Liver (tissue), 9 donors: Measurements from ENCODE around the gene ALG1. TPM values are rescaled to one million over a fixed set of nuclear protein-coding genes. Genes with fewer than 3 reads are reported as not detected.

ENCODE experiments used
- DNase-seq: peaks from one replicate; pipeline ENCODE4 v3.0.0-alpha.2; 2017; ENCODE audit warnings: low spot score
- H3K27ac ChIP-seq, 2 donors: one replicate each; pipeline ENCODE4 v1.7.0; 2013; ENCODE audit warnings: inconsistent platforms in 2 of 2, low read length in 2 of 2, control low read depth in 1 of 2, low read depth in 1 of 2, mild to moderate bottlenecking in 1 of 2
- H3K27me3 ChIP-seq, 4 donors: one replicate each; pipeline versions ENCODE4 v1.6.1 to v1.7.0; 2013; ENCODE audit warnings: low read length in 3 of 4, inconsistent platforms in 1 of 4, mild to moderate bottlenecking in 1 of 4, moderate library complexity in 1 of 4; ENCODE audit not compliant: control insufficient read depth in 4 of 4, insufficient read depth in 4 of 4
- H3K36me3 ChIP-seq, 4 donors: one replicate each; pipeline versions ENCODE4 v1.6.1 to v1.7.0; 2013; ENCODE audit warnings: low read length in 3 of 4, mild to moderate bottlenecking in 3 of 4, low read depth in 1 of 4, moderate library complexity in 1 of 4; ENCODE audit not compliant: control insufficient read depth in 4 of 4, insufficient read depth in 3 of 4
- H3K4me1 ChIP-seq, 4 donors: one replicate each; pipeline versions ENCODE4 v1.6.1 to v1.7.0; 2013; ENCODE audit warnings: low read length in 3 of 4, mild to moderate bottlenecking in 3 of 4, moderate library complexity in 1 of 4; ENCODE audit not compliant: control insufficient read depth in 4 of 4, insufficient read depth in 4 of 4
- H3K4me3 ChIP-seq, 3 donors: one replicate each; pipeline versions ENCODE4 v1.6.1 to v1.7.0; 2013; ENCODE audit warnings: low read length in 3 of 3, control low read depth in 1 of 3, low read depth in 1 of 3, mild to moderate bottlenecking in 1 of 3
- H3K9ac ChIP-seq, 2 donors: one replicate each; pipeline ENCODE4 v1.7.0; 2013; ENCODE audit warnings: low read length in 2 of 2, mild to moderate bottlenecking in 2 of 2, moderate library complexity in 2 of 2, control low read depth in 1 of 2, low read depth in 1 of 2
- H3K9me3 ChIP-seq, 4 donors: one replicate each; pipeline versions ENCODE4 v1.6.1 to v1.7.0; 2013; ENCODE audit warnings: low read length in 3 of 4; ENCODE audit not compliant: control insufficient read depth in 4 of 4
- ATF3 ChIP-seq: IDR thresholded peaks from 2 replicates; pipeline ENCODE4 v1.6.1; 2016; ENCODE audit warnings: antibody characterized with exemption
- CTCF ChIP-seq: fragments of 150-350 bp; IDR thresholded peaks from 2 replicates; pipeline ENCODE4 v1.5.1; 2017; ENCODE audit warnings: improper control_type of control experiment, low read depth, low read length; ENCODE audit not compliant: missing input control
- EGR1 ChIP-seq, 2 donors: IDR thresholded peaks; 2 replicates each; pipeline ENCODE4 v1.6.1; 2016 to 2018; ENCODE audit warnings: antibody characterized with exemption in 2 of 2, low read depth in 2 of 2
- FOXA1 ChIP-seq: IDR thresholded peaks from 2 replicates; pipeline ENCODE4 v1.6.1; 2016; ENCODE audit warnings: antibody characterized with exemption
- FOXA2 ChIP-seq: IDR thresholded peaks from 2 replicates; pipeline ENCODE4 v1.6.1; 2016; ENCODE audit warnings: antibody characterized with exemption
- GABPA ChIP-seq, 2 donors: IDR thresholded peaks in 1 of 2; conservative IDR thresholded peaks in 1 of 2; 2 replicates each; pipeline ENCODE4 v1.6.1; 2016; ENCODE audit warnings: antibody characterized with exemption in 2 of 2, mild to moderate bottlenecking in 1 of 2, moderate library complexity in 1 of 2
- HNF4A ChIP-seq, 2 donors: conservative IDR thresholded peaks; 2 replicates each; pipeline ENCODE4 v1.6.1; 2016; ENCODE audit warnings: antibody characterized with exemption in 2 of 2, mild to moderate bottlenecking in 2 of 2
- HNF4G ChIP-seq: IDR thresholded peaks from 2 replicates; pipeline ENCODE4 v1.6.1; 2016; ENCODE audit warnings: antibody characterized with exemption
- JUND ChIP-seq, 2 donors: IDR thresholded peaks; 2 replicates each; pipeline ENCODE4 v1.6.1; 2016; ENCODE audit warnings: antibody characterized with exemption in 2 of 2
- MAX ChIP-seq: IDR thresholded peaks from 2 replicates; pipeline ENCODE4 v1.6.1; 2016; ENCODE audit warnings: antibody characterized with exemption
- NR2F2 ChIP-seq: IDR thresholded peaks from 2 replicates; pipeline ENCODE4 v1.6.1; 2016; ENCODE audit warnings: antibody characterized with exemption
- RAD21 ChIP-seq, 2 donors: IDR thresholded peaks; 2 replicates each; pipeline ENCODE4 v1.6.1; 2016; ENCODE audit warnings: antibody characterized with exemption in 2 of 2, mild to moderate bottlenecking in 2 of 2
- REST ChIP-seq: IDR thresholded peaks from 2 replicates; pipeline ENCODE4 v1.6.1; 2016; ENCODE audit warnings: antibody characterized with exemption, mild to moderate bottlenecking
- RXRA ChIP-seq, 2 donors: IDR thresholded peaks; 2 replicates each; pipeline ENCODE4 v1.6.1; 2017 to 2018; ENCODE audit warnings: antibody characterized with exemption in 2 of 2, mild to moderate bottlenecking in 1 of 2
- SP1 ChIP-seq: IDR thresholded peaks from 2 replicates; pipeline ENCODE4 v1.6.1; 2018; ENCODE audit warnings: antibody characterized with exemption, mild to moderate bottlenecking
- TAF1 ChIP-seq: conservative IDR thresholded peaks from 2 replicates; pipeline ENCODE4 v1.6.1; 2016; ENCODE audit warnings: antibody characterized with exemption, mild to moderate bottlenecking
- YY1 ChIP-seq: IDR thresholded peaks from 2 replicates; pipeline ENCODE4 v1.6.1; 2016; ENCODE audit warnings: antibody characterized with exemption, mild to moderate bottlenecking
- ZBTB33 ChIP-seq: IDR thresholded peaks from 2 replicates; pipeline ENCODE4 v1.6.1; 2016; ENCODE audit warnings: antibody characterized with exemption
- WGBS: extraction: QIAGEN DNeasy Blood & Tissue Kit; methylation state at CpG from one replicate; pipeline ENCODE4 v1.1.7; 2013; 5-methylcytosine and 5-hydroxymethylcytosine counted together
- polyA plus RNA-seq, 2 donors: library from polyadenylated mRNA; stranded (reverse) in 1 of 2; unstranded in 1 of 2; fragments of 200-250 nt in 1 of 2; fragments of >200 nt in 1 of 2; fragmentation: Nextera tagmentation in 1 of 2; extraction: Ambion mirVana in 1 of 2; gene quantifications; one replicate each; pipeline versions ENCODE4 v1.2.1 to v1.2.3, GENCODE V29; 2013 to 2015
- total RNA-seq, 2 donors: library from RNA; depleted of rRNA; stranded (reverse); fragments of >200 nt; gene quantifications; one replicate each; pipeline ENCODE4 v1.2.3, GENCODE V29; 2014
- donor health status: healthy.
- donor health status: healthy.
- donor health status: healthy.
- donor health status: healthy.
- donor health status: healthy.

Gene ALG1
- total and polyA plus RNA-seq, 4 donors: 18.9 to 25.4 (median 20.6) TPM

GRCh38 chr16:5075637-5076036 lies 4.0 kb downstream of the ALG1 start:
- no peak for DNase-seq
- no peak overlapping the region for H3K4me3 ChIP-seq
- H3K27me3 ChIP-seq: no peaks in the 10 kb centered on the region
- no peak overlapping the region for H3K27ac ChIP-seq
- H3K9ac ChIP-seq: no peak overlapping the region
- TF ChIP-seq FOXA1: no peak
- no peak for TF ChIP-seq SP1
- no peak for TF ChIP-seq YY1
- TF ChIP-seq RXRA (IDR thresholded peaks at IDR 0.05): no peak
- TF ChIP-seq NR2F2: no peak
- no peak for TF ChIP-seq FOXA2
- no peak for TF ChIP-seq EGR1 (IDR thresholded peaks at IDR 0.05; ENCODE audit: low read depth in 2 of 2)
- TF ChIP-seq MAX: no peak
- TF ChIP-seq GABPA (IDR thresholded peaks at IDR 0.05 in 1 of 2, conservative IDR thresholded peaks at IDR 0.05 in 1 of 2): no peak
- no peak for TF ChIP-seq ZBTB33
- TF ChIP-seq HNF4A (conservative IDR thresholded peaks at IDR 0.05): no peak
- no peak for TF ChIP-seq RAD21 (IDR thresholded peaks at IDR 0.05)
- TF ChIP-seq HNF4G: no peak
- TF ChIP-seq JUND (IDR thresholded peaks at IDR 0.05): no peak
- 91% methylated on average over 5 of the region's 5 CpGs for WGBS
- peaks cover 8 to 24% (median 15%) of the 10 kb centered on the region in 4 donors for H3K36me3 ChIP-seq
- no peaks in the 10 kb centered on the region for H3K9me3 ChIP-seq
- peaks cover 1 to 19% (median 8%) of the 10 kb centered on the region in 4 donors for H3K4me1 ChIP-seq

- Histone ChIP-seq H3K9me3 (no peaks in the 10 kb centered on the region), H3K27me3 (no peaks in the 10 kb centered on the region), H3K9ac (no peak overlapping the region), H3K4me3 (no peak overlapping the region), H3K36me3 (peaks cover 8 to 27% (median 15%) of the 10 kb centered on the region in 4 donors), H3K27ac (no peak overlapping the region), H3K4me1 (peaks cover 0 to 8% (median 6%) of the 10 kb centered on the region in 4 donors)
- 98% methylated on average over 13 of the region's 13 CpGs for WGBS
- TF ChIP-seq RXRA (IDR thresholded peaks at IDR 0.05) (no peak), HNF4G (no peak), HNF4A (conservative IDR thresholded peaks at IDR 0.05) (no peak), NR2F2 (no peak), TAF1 (no peak), MAX (no peak), REST (no peak), CTCF (no peak), ATF3 (no peak), ZBTB33 (no peak), EGR1 (IDR thresholded peaks at IDR 0.05; ENCODE audit: low read depth in 2 of 2) (no peak), RAD21 (IDR thresholded peaks at IDR 0.05) (no peak), FOXA2 (no peak), GABPA (IDR thresholded peaks at IDR 0.05 in 1 of 2, conservative IDR thresholded peaks at IDR 0.05 in 1 of 2) (no peak), YY1 (no peak), FOXA1 (no peak), SP1 (no peak)
- no peak for DNase-seq
These were observed 5.7 kb downstream of the ALG1 start for GRCh38 chr16:5077304-5077703.
